Naive thymus-derived CD4-positive, alpha-beta T cell (primary cell): Measurements from ENCODE around the gene CIRBP. TPM values are rescaled to one million over a fixed set of nuclear protein-coding genes. Genes with fewer than 3 reads are reported as not detected.

Experiments used
- ATAC-seq: fragments of 150-1000 bp; cut with Tn5 transposase; 2 replicates; pipeline ENCODE4 v1.10.0; 2021; ENCODE audit warnings: mild to moderate bottlenecking, moderate library complexity
- CTCF ChIA-PET: fragments of 350-600 bp; sonication (Branson Sonifier 250); formaldehyde crosslinking; loops from one replicate; lab custom pipeline; 2021; ENCODE audit warnings: antibody characterized with exemption; lab: Charles Lee
- POLR2A ChIA-PET: fragments of 350-600 bp; sonication (Branson Sonifier 250); formaldehyde crosslinking; loops from one replicate; lab custom pipeline; 2021; ENCODE audit warnings: antibody characterized with exemption, inconsistent platforms; lab: Charles Lee
- DNase-seq, 9 donors: peaks; one replicate each; pipeline versions ENCODE4 v3.0.0 to v3.0.0-alpha.2; 2020 to 2022; ENCODE audit warnings: mixed read lengths in 1 of 9
- H3K27ac ChIP-seq: one replicate; pipeline ENCODE4 v1.7.0; 2013; ENCODE audit warnings: mild to moderate bottlenecking, low read depth, low read length, moderate library complexity
- H3K27me3 ChIP-seq, 2 donors: one replicate each; pipeline ENCODE4 v1.7.0; 2013; ENCODE audit warnings: low read length in 2 of 2, mild to moderate bottlenecking in 2 of 2, moderate library complexity in 2 of 2; ENCODE audit not compliant: control insufficient read depth in 2 of 2, insufficient read depth in 2 of 2
- H3K36me3 ChIP-seq, 3 experiments: 1 replicate in 2 of 3; 2 replicates in 1 of 3; pipeline ENCODE4 v1.7.0; 2013; ENCODE audit warnings: low read length in 3 of 3, mild to moderate bottlenecking in 3 of 3, moderate library complexity in 1 of 3; ENCODE audit not compliant: insufficient read depth in 3 of 3, control insufficient read depth in 2 of 3
- H3K4me1 ChIP-seq, 2 donors: one replicate each; pipeline ENCODE4 v1.7.0; 2013; ENCODE audit warnings: low read length in 2 of 2, mild to moderate bottlenecking in 2 of 2, moderate library complexity in 1 of 2; ENCODE audit not compliant: control insufficient read depth in 2 of 2, insufficient read depth in 2 of 2
- H3K4me3 ChIP-seq: 2 replicates; pipeline ENCODE4 v1.7.0; 2013; ENCODE audit warnings: mild to moderate bottlenecking, low read length
- H3K9me3 ChIP-seq, 3 experiments: 1 replicate in 2 of 3; 2 replicates in 1 of 3; pipeline ENCODE4 v1.7.0; 2013; ENCODE audit warnings: low read length in 3 of 3; ENCODE audit not compliant: control insufficient read depth in 2 of 3
- H3K27ac Mint-ChIP-seq, 9 donors: one replicate each; pipeline ENCODE4 v1.8.0; 2020 to 2022; ENCODE audit warnings: mixed read lengths in 9 of 9, mild to moderate bottlenecking in 8 of 9, moderate library complexity in 5 of 9, inconsistent platforms in 2 of 9
- H3K27me3 Mint-ChIP-seq, 5 donors: one replicate each; pipeline ENCODE4 v1.8.0; 2021 to 2022; ENCODE audit warnings: mixed read lengths in 5 of 5, mild to moderate bottlenecking in 1 of 5
- H3K36me3 Mint-ChIP-seq, 5 donors: one replicate each; pipeline ENCODE4 v1.8.0; 2020 to 2022; ENCODE audit warnings: mixed read lengths in 5 of 5, mild to moderate bottlenecking in 3 of 5, inconsistent platforms in 1 of 5
- H3K4me1 Mint-ChIP-seq, 7 donors: one replicate each; pipeline ENCODE4 v1.8.0; 2020 to 2022; ENCODE audit warnings: mixed read lengths in 7 of 7, mild to moderate bottlenecking in 3 of 7, inconsistent platforms in 1 of 7
- H3K4me3 Mint-ChIP-seq, 10 donors: one replicate each; pipeline ENCODE4 v1.8.0; 2020 to 2022; ENCODE audit warnings: mild to moderate bottlenecking in 10 of 10, mixed read lengths in 10 of 10, moderate library complexity in 6 of 10, inconsistent platforms in 2 of 10
- H3K9me3 Mint-ChIP-seq, 11 donors: one replicate each; pipeline ENCODE4 v1.8.0; 2020 to 2022; ENCODE audit warnings: mixed read lengths in 11 of 11, mild to moderate bottlenecking in 4 of 11, inconsistent platforms in 1 of 11, moderate library complexity in 1 of 11
- intact Hi-C, 2 donors: fragments of 100-400 bp; cut with micrococcal nuclease; formaldehyde crosslinking; loops; one replicate each; pipeline ENCODE4 v1.15.1; 2023
- polyA plus RNA-seq, 2 donors: library from polyadenylated mRNA; unstranded; fragments of 300-500 nt; fragmentation: Illumina TruSeq; gene quantifications; one replicate each; pipeline ENCODE4 v1.2.3, GENCODE V29; 2021
- total RNA-seq, 6 experiments: library from RNA in 5 of 6; stranded (reverse) in 5 of 6; gene quantifications; 1 replicate in 5 of 6; 2 replicates in 1 of 6; pipeline ENCODE4 v1.2.3 and lab custom pipeline; 2021 to 2026

Gene CIRBP
- total and polyA plus RNA-seq, 7 experiments from 2014 or later = 233 to 629 (median 410) TPM

- H3K27ac ChIP-seq = no peak overlapping the region
- H3K9me3 ChIP-seq = no peaks in the 10 kb centered on the region
- Mint-ChIP-seq H3K9me3 (no peaks in the 10 kb centered on the region), H3K27ac (no peak overlapping the region), H3K27me3 (peaks cover 4 to 19% (median 9%) of the 10 kb centered on the region in 5 donors), H3K4me1 (peaks cover 8 to 18% (median 15%) of the 10 kb centered on the region in 7 donors), H3K4me3 (peak overlapping the region in 3 of 10 donors; percentile 12 to 53 (median 31)), H3K36me3 (no peaks in the 10 kb centered on the region)
- H3K27me3 ChIP-seq = no peaks in the 10 kb centered on the region
- ATAC-seq (no peak), DNase-seq (peak in 1 of 9 donors; percentile 5)
- no peak overlapping the region for H3K4me3 ChIP-seq
- intact Hi-C loops = no loop called here
- POLR2A ChIA-PET = no interaction called here
- no peaks in the 10 kb centered on the region for H3K36me3 ChIP-seq
- CTCF ChIA-PET = no interaction called here
- peaks cover 2 to 11% of the 10 kb centered on the region in 2 donors for H3K4me1 ChIP-seq
These were observed 33.2 kb upstream of the CIRBP start for GRCh38 chr19:1235625-1236538.

- no peak for ATAC-seq
- H3K27me3 Mint-ChIP-seq = peaks cover 4 to 22% (median 9%) of the 10 kb centered on the region in 5 donors
- POLR2A ChIA-PET = no interaction called here
These were observed 32.6 kb upstream of the CIRBP start for GRCh38 chr19:1236576-1236975.

GRCh38 chr19:1237027-1237659, 32.0 kb upstream of the CIRBP start:
- Mint-ChIP-seq H3K9me3 (peaks cover 0 to 3% (median 0%) of the 10 kb centered on the region in 11 donors), H3K4me1 (peaks cover 13 to 28% (median 21%) of the 10 kb centered on the region in 7 donors), H3K4me3 (peak overlapping the region in 4 of 10 donors; percentile 27 to 67 (median 61)), H3K27me3 (peaks cover 4 to 22% (median 9%) of the 10 kb centered on the region in 5 donors), H3K27ac (no peak overlapping the region), H3K36me3 (peaks cover 0 to 2% (median 0%) of the 10 kb centered on the region in 5 donors)
- no peak for DNase-seq
- Histone ChIP-seq H3K36me3 (no peaks in the 10 kb centered on the region), H3K27me3 (no peaks in the 10 kb centered on the region), H3K4me1 (peaks cover 11 to 17% of the 10 kb centered on the region in 2 donors), H3K27ac (no peak overlapping the region), H3K4me3 (no peak overlapping the region), H3K9me3 (no peaks in the 10 kb centered on the region)
- POLR2A ChIA-PET = no interaction called here
- no peak for ATAC-seq
- intact Hi-C loops = no loop called here
- CTCF ChIA-PET = no interaction called here

More at GRCh38 chr19:1236576-1236975, 32.6 kb upstream of the CIRBP start:
- peaks cover 12 to 25% (median 21%) of the 10 kb centered on the region in 7 donors for H3K4me1 Mint-ChIP-seq
- H3K36me3 ChIP-seq = no peaks in the 10 kb centered on the region
- H3K4me3 Mint-ChIP-seq = peak overlapping the region in 2 of 10 donors; percentile 31 to 53
- CTCF ChIA-PET = no interaction called here
- H3K9me3 ChIP-seq = no peaks in the 10 kb centered on the region
- H3K4me1 ChIP-seq = peaks cover 9 to 17% of the 10 kb centered on the region in 2 donors
- H3K9me3 Mint-ChIP-seq = peaks cover 0 to 3% (median 0%) of the 10 kb centered on the region in 11 donors
- no peaks in the 10 kb centered on the region for H3K27me3 ChIP-seq
- H3K4me3 ChIP-seq = no peak overlapping the region
- H3K36me3 Mint-ChIP-seq = peaks cover 0 to 2% (median 0%) of the 10 kb centered on the region in 5 donors
- DNase-seq = no peak
- intact Hi-C loops = no loop called here
- H3K27ac Mint-ChIP-seq = no peak overlapping the region
- no peak overlapping the region for H3K27ac ChIP-seq

- no peaks in the 10 kb centered on the region for H3K9me3 ChIP-seq
- Mint-ChIP-seq H3K27me3 (peaks cover 4 to 22% (median 9%) of the 10 kb centered on the region in 5 donors), H3K36me3 (peaks cover 0 to 2% (median 0%) of the 10 kb centered on the region in 5 donors), H3K27ac (peak within 1 kb of the TSS; percentile 4 to 93 (median 86)), H3K4me1 (peaks cover 13 to 34% (median 21%) of the 10 kb centered on the region in 7 donors), H3K9me3 (peaks cover 0 to 3% (median 0%) of the 10 kb centered on the region in 11 donors), H3K4me3 (peak within 1 kb of the TSS; percentile 69 to 93 (median 83))
- ATAC-seq (no peak), DNase-seq (peak in 3 of 9 donors; percentile 22 to 64 (median 35))
- peaks cover 16 to 21% of the 10 kb centered on the region in 2 donors for H3K4me1 ChIP-seq
- CTCF ChIA-PET = no interaction called here
- H3K27ac ChIP-seq = peak within 1 kb of the TSS; percentile 27
- no peaks in the 10 kb centered on the region for H3K27me3 ChIP-seq
- intact Hi-C loops = no loop called here
- POLR2A ChIA-PET = interaction anchor here (0.6 to 2.1 kb wide), 4 partner anchors 26 to 150 kb away, joined by 3 to 17 read pairs (median 4); partner anchors contain the start of gene CIRBP
- H3K36me3 ChIP-seq = no peaks in the 10 kb centered on the region
- no peak within 1 kb of the TSS for H3K4me3 ChIP-seq
These were observed 31.3 kb upstream of the CIRBP start, which contains the start of gene CBARP for GRCh38 chr19:1237754-1238368. CBARP (minus strand) TSS chr19:1238005; CDS start chr19:1236100, 1,905 bp downstream.

GRCh38 chr19:1238369-1239303, 30.5 kb upstream of the CIRBP start:
- intact Hi-C loops = no loop called here
- H3K36me3 ChIP-seq = no peaks in the 10 kb centered on the region
- peak overlapping the region; percentile 73 for H3K27ac ChIP-seq
- DNase-seq (peak in 1 of 9 donors; percentile 22), ATAC-seq (no peak)
- POLR2A ChIA-PET = interaction anchor here (0.6 to 2.7 kb wide), 7 partner anchors 27 to 174 kb away, joined by 3 to 17 read pairs (median 3); partner anchors contain the start of genes CIRBP and FAM174C
- Mint-ChIP-seq H3K27me3 (peaks cover 4 to 22% (median 9%) of the 10 kb centered on the region in 5 donors), H3K27ac (peak overlapping the region; percentile 4 to 93 (median 86)), H3K4me1 (peaks cover 13 to 42% (median 23%) of the 10 kb centered on the region in 7 donors), H3K9me3 (peaks cover 0 to 3% (median 0%) of the 10 kb centered on the region in 11 donors), H3K4me3 (peak overlapping the region; percentile 69 to 93 (median 83)), H3K36me3 (peaks cover 0 to 2% (median 0%) of the 10 kb centered on the region in 5 donors)
- peaks cover 16 to 21% of the 10 kb centered on the region in 2 donors for H3K4me1 ChIP-seq
- H3K4me3 ChIP-seq = no peak overlapping the region
- no peaks in the 10 kb centered on the region for H3K27me3 ChIP-seq
- CTCF ChIA-PET = interaction anchor here (0.6 to 1.6 kb wide), 2 partner anchors 125 to 572 kb away, joined by 3 to 5 read pairs; no protein-coding TSS in a partner anchor
- no peaks in the 10 kb centered on the region for H3K9me3 ChIP-seq
